Activated T-cell treated with anti-CD3 and anti-CD28 coated beads for 1 hour (primary cell): ENCODE measurements around the gene ELOVL6.
A peak's percentile ranks its signal among the peaks of the same experiment; 100 is the strongest.
"Not testable (repeated sequence)": the region's sequence is repeated elsewhere in the genome, so short reads cannot be mapped to it uniquely, and the experiment has no call there.

Experiments used
- DNase-seq: peaks from one replicate; pipeline ENCODE4 v3.0.0-alpha.2; 2020; ENCODE audit warnings: low read depth

Gene ELOVL6, protein sequence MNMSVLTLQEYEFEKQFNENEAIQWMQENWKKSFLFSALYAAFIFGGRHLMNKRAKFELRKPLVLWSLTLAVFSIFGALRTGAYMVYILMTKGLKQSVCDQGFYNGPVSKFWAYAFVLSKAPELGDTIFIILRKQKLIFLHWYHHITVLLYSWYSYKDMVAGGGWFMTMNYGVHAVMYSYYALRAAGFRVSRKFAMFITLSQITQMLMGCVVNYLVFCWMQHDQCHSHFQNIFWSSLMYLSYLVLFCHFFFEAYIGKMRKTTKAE

DNA sequence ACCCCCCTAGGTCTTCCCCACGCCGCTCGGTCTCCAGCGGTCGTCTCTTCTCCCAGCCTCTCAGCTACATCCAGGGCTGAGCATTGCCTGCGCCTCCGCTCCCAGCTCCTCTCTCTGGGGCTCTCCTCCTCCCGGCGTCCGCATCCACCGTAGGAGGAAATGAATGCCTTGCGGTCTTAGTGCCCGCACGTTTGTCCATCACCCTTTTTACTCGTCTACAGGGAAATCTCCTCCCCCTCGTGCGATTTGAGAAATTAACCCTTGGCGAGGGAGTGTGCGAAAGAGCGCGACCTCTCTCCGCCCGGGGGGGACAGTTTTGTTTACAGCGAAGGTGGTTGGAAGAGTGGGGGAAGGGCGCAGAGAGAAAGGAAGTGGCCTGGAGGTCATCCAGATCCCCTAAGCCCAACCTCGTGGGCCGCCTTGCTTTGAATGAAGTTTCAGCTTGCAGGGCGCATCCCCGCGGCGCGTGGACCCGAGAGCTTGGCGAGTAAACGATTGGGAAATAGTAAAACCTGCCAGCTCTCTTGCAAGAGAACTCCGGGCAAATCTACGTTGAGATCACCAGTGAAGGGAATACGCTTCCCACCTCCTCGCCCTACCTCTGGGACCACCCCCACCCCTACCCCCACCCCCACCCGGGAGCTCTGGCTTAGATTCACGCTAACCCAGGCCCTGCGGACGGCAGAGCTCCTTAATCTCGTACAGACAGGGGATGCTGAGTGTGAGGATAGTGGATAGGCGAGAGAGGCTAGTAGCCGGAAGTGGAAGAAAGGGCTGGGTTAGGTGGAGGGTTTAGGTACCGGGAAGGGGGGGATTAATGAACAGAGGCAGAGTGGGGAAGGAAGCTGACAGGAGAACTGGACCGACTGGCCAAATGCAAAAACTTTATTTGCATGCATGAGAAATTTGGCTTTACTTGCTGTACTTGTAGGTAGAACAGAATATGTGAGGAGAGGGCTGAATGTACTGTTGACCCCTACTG lies at the start of gene ELOVL6:
Gene ELOVL6 (minus strand): TSS at position 181 of the 982 bp plus-strand sequence. CDS start 280 bp downstream, outside the sequence.
- peak; percentile 10 for DNase-seq

GRCh38 chr4:110248100-110248499 lies 49.7 kb upstream of the ELOVL6 start:
- DNase-seq: no peak

DNA sequence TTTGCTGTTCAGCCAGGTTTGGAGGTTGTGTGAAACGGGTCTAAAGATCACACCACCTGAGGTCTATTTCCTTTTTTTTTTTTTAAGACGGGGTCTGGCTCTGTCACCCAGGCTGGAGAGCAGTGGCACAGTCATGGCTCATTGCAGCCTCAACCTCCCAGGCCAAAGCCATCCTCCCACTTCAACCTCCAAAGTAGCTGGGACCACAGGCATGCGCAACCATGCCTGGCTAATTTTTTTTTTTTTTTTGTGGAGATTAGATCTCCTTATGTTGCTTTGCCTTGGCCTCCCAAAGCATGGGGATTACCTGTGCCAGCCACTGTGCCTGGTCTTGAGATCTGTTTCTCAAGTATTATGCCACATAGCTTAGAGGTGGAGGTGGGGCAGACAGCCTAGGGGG lies 49.2 kb upstream of the ELOVL6 start:
- DNase-seq: no peak

DNA sequence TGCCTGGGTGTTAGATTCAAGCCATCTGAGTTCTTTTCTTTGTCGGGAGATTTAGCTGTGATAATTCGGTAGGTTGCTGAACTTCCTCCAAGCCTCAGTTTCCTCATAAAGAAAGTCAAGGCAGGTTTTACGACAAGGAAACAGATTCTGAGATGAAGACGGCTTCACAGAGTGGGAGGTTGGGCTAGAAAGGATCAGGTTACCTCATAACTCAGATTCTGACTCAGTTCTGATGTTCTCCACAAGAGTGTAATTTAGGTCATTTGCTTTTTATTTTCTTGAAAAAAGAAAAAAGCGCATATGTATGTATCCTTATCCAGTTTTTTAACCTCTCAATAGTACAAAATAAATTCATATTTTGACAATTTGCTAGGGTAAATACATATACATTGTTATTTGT lies 47.2 kb upstream of the ELOVL6 start:
- no peak for DNase-seq

GRCh38 chr4:110236324-110236723 lies 37.9 kb upstream of the ELOVL6 start:
- no peak for DNase-seq

DNA sequence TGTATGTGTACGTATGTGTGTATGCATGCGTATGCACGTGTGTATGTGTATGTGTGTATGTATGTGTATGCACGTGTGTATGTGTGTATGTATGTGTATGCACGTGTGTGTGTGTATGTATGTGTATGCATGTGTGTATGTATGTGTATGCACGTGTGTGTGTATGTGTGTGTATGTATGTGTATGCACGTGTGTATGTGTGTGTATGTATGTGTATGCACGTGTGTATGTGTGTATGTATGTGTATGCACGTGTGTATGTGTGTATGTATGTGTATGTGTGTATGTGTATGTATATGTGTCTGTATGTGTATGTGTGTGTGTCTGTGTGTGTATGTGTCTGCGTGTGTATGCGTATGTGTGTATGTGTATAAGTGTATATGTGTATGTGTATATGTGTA lies 35.2 kb upstream of the ELOVL6 start:
- not testable (repeated sequence) for DNase-seq

DNA sequence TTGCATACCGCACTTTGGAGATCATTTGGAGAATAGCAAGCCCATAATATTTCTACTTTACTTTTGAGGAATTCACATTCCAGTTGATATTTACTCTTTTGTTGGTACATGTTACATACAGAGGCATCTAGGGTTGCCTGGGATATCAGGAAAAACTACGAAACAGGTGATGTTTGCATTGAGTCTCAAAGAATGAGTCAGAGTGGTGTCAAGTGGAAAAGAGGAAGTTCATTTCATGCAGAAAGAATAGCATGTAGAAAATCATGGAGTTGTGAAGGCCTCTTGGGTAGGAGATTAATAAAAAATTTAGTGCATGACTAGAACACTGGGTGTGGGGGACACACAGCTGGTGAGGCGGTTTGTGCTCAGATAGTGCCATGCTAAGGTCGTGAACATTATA lies 33.5 kb upstream of the ELOVL6 start:
- no peak for DNase-seq

GRCh38 chr4:110229266-110229665 lies 30.9 kb upstream of the ELOVL6 start:
- no peak for DNase-seq

GRCh38 chr4:110224812-110225211 lies 26.4 kb upstream of the ELOVL6 start:
- DNase-seq: no peak

- no peak for DNase-seq
Observed at GRCh38 chr4:110224142-110224541, 25.7 kb upstream of the ELOVL6 start.

DNA sequence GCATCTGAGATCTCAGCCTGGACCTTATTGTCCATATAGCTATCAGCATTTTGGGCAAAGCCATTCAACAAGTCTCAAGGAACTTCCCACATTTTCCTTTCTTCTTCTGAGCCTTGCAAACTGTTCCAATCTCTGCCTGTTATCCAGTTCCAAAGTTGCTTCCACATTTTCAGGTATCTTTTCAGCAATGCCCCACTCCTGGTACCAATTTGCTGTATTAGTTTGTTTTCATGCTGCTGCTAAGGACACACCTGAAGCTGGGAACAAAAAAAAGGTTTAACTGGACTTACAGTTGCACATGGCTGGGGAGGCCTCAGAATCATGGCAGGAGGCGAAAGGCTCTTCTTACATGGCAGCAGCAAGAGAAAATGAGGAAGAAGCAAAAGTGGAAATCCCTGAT lies 20.5 kb upstream of the ELOVL6 start:
- not testable (repeated sequence) for DNase-seq

DNA sequence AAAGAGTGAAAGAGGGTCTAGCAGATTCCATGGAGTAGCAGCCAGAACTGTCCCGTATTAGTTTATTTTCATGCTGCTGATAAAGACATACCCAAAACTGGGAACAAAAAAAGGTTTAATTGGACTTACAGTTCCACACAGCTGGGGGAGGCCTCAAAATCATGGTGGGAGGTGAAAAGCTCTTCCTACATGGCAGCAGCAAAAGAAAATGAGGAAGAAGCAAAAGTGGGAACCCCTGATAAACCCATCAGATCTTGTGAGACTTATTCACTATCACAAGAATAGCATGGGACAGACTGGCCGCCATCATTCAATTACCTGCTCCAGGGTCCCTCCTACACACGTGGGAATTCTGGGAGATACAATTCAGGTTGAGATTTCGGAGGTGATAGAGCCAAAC lies 18.8 kb upstream of the ELOVL6 start:
- not testable (repeated sequence) for DNase-seq

DNA sequence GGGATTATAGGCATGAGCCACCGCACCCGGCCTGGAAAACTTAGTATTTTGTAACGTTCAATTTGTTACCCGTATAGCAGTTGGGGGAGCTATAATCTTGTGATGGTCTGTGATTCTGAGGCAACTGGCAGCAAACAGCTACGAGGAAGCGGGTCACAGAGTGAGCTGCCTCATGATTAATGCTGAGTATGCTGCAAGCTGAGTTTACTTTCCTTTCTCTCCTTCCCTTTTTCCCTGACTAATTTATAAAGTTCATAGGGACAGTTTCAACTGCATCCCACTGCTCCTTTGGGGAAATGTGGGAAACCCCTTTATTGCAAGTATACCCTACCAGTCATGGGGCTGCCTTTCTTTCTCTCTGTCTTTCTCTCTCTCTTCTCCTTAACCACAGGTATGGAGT lies 17.7 kb upstream of the ELOVL6 start:
- no peak for DNase-seq

DNA sequence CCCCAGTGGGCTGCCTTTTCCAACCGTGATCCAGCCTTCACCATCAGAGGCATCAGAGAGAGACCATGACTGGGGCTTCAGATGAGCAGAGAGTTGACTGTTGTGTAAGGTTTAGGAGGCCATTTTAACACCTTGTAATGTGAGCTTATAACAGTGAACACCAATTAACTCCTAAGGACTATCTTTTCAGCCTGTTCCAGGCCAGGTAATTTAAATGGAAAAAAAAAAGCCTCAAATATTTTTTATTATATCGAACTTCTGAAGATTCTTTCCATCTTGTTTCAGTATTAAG lies 13.3 kb upstream of the ELOVL6 start:
- no peak for DNase-seq

DNA sequence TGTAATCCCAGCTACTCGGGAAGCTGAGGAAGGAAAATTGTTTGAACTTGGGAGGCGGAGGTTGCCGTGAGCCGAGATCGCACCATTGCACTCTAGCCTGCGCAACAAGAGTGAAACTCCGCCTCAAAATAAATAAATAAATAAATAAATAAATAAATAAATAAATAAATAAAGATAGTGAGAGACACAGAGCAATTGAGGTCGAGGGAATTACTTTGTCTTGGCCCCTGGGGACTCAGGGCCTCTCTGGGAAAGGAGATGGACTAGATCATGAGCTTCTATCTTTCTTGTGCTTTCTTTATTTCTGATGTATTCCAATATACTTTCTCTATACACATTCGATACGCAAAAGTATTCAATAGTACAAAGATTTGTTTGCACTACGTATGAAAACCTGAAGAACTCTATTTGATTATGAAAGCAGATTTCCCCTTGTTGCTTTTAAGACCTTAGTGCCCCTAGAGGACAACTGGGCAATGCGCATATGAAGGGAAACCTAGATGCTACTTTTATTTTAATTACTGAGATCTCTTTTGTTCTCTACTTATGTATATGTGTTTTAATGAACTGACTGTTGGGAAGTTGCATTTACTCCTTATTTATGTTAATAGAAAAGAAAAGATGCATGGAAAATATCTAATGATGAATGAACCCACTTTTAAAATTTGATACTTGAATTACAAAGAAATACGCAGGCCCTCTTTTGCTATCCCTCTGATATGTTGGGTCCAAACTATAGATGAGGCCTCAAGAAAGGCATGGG lies 12.8 kb upstream of the ELOVL6 start:
- DNase-seq: no peak

- no peak for DNase-seq
Observed at GRCh38 chr4:110208419-110208818, 10.0 kb upstream of the ELOVL6 start.

DNA sequence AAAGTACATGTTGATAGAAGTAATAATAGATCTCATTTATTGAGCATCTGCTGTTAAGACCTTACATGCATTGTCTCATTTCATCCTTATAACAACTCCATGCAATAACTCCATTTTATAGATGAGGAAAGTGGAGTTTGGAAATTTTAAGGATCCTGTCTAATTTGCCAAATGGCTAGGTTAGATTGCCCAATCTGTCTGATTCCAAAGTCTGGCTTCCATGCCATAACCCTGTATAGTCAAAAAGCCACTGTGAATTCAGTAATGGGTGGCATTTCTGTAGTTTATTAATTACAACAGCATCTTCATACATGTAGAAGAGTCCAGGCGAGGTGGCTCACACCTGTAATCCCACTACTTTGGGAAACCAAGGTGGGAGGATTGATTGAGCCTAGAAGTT lies 8.8 kb upstream of the ELOVL6 start:
- DNase-seq: no peak

GRCh38 chr4:110202024-110202423 lies 3.6 kb upstream of the ELOVL6 start:
- no peak for DNase-seq

GRCh38 chr4:110201502-110201901 lies 3.1 kb upstream of the ELOVL6 start:
- DNase-seq: no peak

- DNase-seq: no peak
Observed at GRCh38 chr4:110200689-110201088, 2.3 kb upstream of the ELOVL6 start.

DNA sequence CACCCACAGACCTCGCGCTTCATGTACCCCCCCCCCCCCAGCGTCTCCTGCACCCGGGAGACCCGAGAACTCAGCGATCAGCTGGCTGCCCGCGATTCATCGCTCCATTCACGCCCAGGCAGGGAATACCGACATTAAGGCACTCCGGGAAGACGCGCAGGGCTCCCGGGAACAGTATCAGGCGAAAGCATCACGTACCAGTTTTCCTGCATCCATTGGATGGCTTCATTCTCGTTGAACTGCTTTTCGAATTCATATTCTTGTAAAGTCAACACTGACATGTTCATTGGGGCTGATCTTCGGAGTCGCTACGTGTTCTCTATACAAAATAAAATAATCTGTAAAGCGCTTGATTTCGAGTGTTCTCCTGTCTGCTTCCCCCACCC lies 373 bp downstream of the ELOVL6 start:
- no peak for DNase-seq

GRCh38 chr4:110197529-110198042 lies 829 bp downstream of the ELOVL6 start:
- peak; percentile 13 for DNase-seq
